SW480 (cell line): Measurements from ENCODE around the gene DTD2.

Source experiments
- DNase-seq: peaks from one replicate; pipeline ENCODE4 v3.0.0-alpha.2; 2016; ENCODE audit warnings: low spot score

DTD2 gene

GRCh38 chr14:31405106-31405505 lies 52.2 kb downstream of the DTD2 start:
- no peak for DNase-seq

GRCh38 chr14:31403707-31404106 lies 53.6 kb downstream of the DTD2 start:
- DNase-seq, result no peak

GRCh38 chr14:31402764-31403439 lies 54.4 kb downstream of the DTD2 start:
- no peak for DNase-seq

GRCh38 chr14:31401369-31401932 lies 55.9 kb downstream of the DTD2 start:
- no peak for DNase-seq

GRCh38 chr14:31400031-31400638 lies 57.2 kb downstream of the DTD2 start:
- no peak for DNase-seq
